PC-3 (cell line): ENCODE results near the gene MEGF6. TPM values are rescaled to one million over a fixed set of nuclear protein-coding genes. Genes with fewer than 3 reads are reported as not detected.

ENCODE experiments used
- ATAC-seq: fragments of 200-7000 bp; cut with Tn5 transposase; 2 replicates; pipeline ENCODE4 v1.9.1; 2020; ENCODE audit warnings: mild to moderate bottlenecking, moderate library complexity
- BruUV-seq: library from RNA; stranded (reverse); fragments of 400-500 nt; replicated peaks from 2 replicates; lab custom pipeline; 2021; lab: Mats Ljungman, UMichigan
- CTCF ChIA-PET: fragments of 300-600 bp; sonication (Branson Sonifier 250); formaldehyde crosslinking; loops from one replicate; lab custom pipeline; 2022; ENCODE audit warnings: antibody characterized with exemption; lab: Charles Lee
- POLR2A ChIA-PET: fragments of 300-600 bp; sonication (Branson Sonifier 250); formaldehyde crosslinking; loops from one replicate; lab custom pipeline; 2022; ENCODE audit warnings: antibody characterized with exemption; ENCODE audit not compliant: unreplicated experiment; lab: Charles Lee
- DNase-seq: peaks from one replicate; pipeline ENCODE4 v3.0.0-alpha.2; 2015
- H2AFZ ChIP-seq: fragments of 300-600 bp; sonication (generic); 2 replicates; pipeline ENCODE4 v1.6.0; 2016; ENCODE audit warnings: antibody characterized with exemption, low read length
- H3F3A ChIP-seq: fragments of 300-600 bp; sonication (generic); one replicate; pipeline ENCODE4 v1.6.0; 2017; ENCODE audit warnings: antibody characterized with exemption, low read length, control low read depth, mild to moderate bottlenecking; ENCODE audit not compliant: unreplicated experiment
- H3K27ac ChIP-seq: fragments of 300-600 bp; sonication (generic); 2 replicates; pipeline ENCODE4 v1.5.1; 2016; ENCODE audit warnings: mild to moderate bottlenecking, low read length
- H3K27me3 ChIP-seq: fragments of 300-600 bp; sonication (generic); 2 replicates; pipeline ENCODE4 v1.6.1; 2016; ENCODE audit warnings: low read length, mixed read lengths
- H3K36me3 ChIP-seq: fragments of 300-600 bp; sonication (generic); 2 replicates; pipeline ENCODE4 v1.6.1; 2016; ENCODE audit warnings: low read depth, mixed run types, low read length, mixed read lengths
- H3K4me1 ChIP-seq: fragments of 300-600 bp; sonication (generic); 2 replicates; pipeline ENCODE4 v1.5.1; 2016; ENCODE audit warnings: low read length; ENCODE audit not compliant: insufficient read depth
- H3K4me2 ChIP-seq: fragments of 300-600 bp; sonication (generic); 2 replicates; pipeline ENCODE4 v1.6.0; 2016; ENCODE audit warnings: low read length
- H3K4me3 ChIP-seq: fragments of 300-600 bp; sonication (generic); 2 replicates; pipeline ENCODE4 v1.5.1; 2016; ENCODE audit warnings: mild to moderate bottlenecking, low read length, mixed read lengths
- H3K79me2 ChIP-seq: fragments of 300-600 bp; sonication (generic); 2 replicates; pipeline ENCODE4 v1.6.1; 2017; ENCODE audit warnings: low read length, mixed read lengths
- H3K9ac ChIP-seq: fragments of 300-600 bp; sonication (generic); 2 replicates; pipeline ENCODE4 v1.6.0; 2016; ENCODE audit warnings: mild to moderate bottlenecking, low read length
- H3K9me2 ChIP-seq: fragments of 300-600 bp; sonication (generic); replicated peaks from 2 replicates; pipeline ENCODE4 v1.6.1; 2016; ENCODE audit warnings: mixed run types, low read length, mixed read lengths
- H3K9me3 ChIP-seq: fragments of 300-600 bp; sonication (generic); 2 replicates; pipeline ENCODE4 v1.6.1; 2016; ENCODE audit warnings: low read length, mixed read lengths
- H4K20me1 ChIP-seq: fragments of 300-600 bp; sonication (generic); 2 replicates; pipeline ENCODE4 v1.6.1; 2016; ENCODE audit warnings: low read length, mixed read lengths
- CTCF ChIP-seq: fragments of 300-600 bp; sonication (generic); conservative IDR thresholded peaks from 2 replicates; pipeline ENCODE4 v1.5.1; 2017; ENCODE audit warnings: antibody characterized with exemption, low read depth, mild to moderate bottlenecking, low read length
- EZH2 ChIP-seq: fragments of 300-600 bp; sonication (generic); IDR thresholded peaks from one replicate; pipeline ENCODE4 v1.6.1; 2017; ENCODE audit warnings: antibody characterized with exemption, mild to moderate bottlenecking, low read length; ENCODE audit not compliant: unreplicated experiment
- EZH2phosphoT487 ChIP-seq: fragments of 300-600 bp; sonication (generic); IDR thresholded peaks from 2 replicates; pipeline ENCODE4 v1.6.1; 2018; ENCODE audit warnings: mild to moderate bottlenecking, antibody characterized with exemption, low read length, borderline replicate concordance
- intact Hi-C: fragments of 100-400 bp; cut with micrococcal nuclease; formaldehyde crosslinking; loops from 2 replicates; pipeline ENCODE4 v1.9.0; 2023
- total RNA-seq: library from RNA; depleted of rRNA; stranded (reverse); fragments of >200 nt; gene quantifications from 2 replicates; pipeline ENCODE4 v1.2.3, GENCODE V29; 2014

The MEGF6 gene
- total RNA-seq, 1 experiment from 2014 or later, result 32.5 TPM

GRCh38 chr1:3652548-3653285, 41.4 kb upstream of the MEGF6 start:
- ChIA-PET POLR2A (no interaction called here), CTCF (no interaction called here)

GRCh38 chr1:3651930-3652547, 40.7 kb upstream of the MEGF6 start, which contains the start of gene TP73:
TSS of gene TP73 (plus strand) at chr1:3652516. CDS start at chr1:3682366, 29,850 bp downstream.
- Histone ChIP-seq H3K9ac (no peak within 1 kb of the TSS), H3K79me2 (peaks cover 18% of the 10 kb centered on the region), H3K9me2 (no peaks in the 10 kb centered on the region), H4K20me1 (no peaks in the 10 kb centered on the region), H3K27me3 (peaks cover 61% of the 10 kb centered on the region), H3K27ac (no peak within 1 kb of the TSS), H3K4me1 (peaks cover 12% of the 10 kb centered on the region), H3F3A (no peaks in the 10 kb centered on the region), H3K9me3 (no peaks in the 10 kb centered on the region), H2AFZ (peak within 1 kb of the TSS; percentile 37; the same call in 1 of the 2 replicates), H3K4me3 (peak within 1 kb of the TSS; percentile 51), H3K4me2 (peak within 1 kb of the TSS; percentile 58), H3K36me3 (peaks cover 4% of the 10 kb centered on the region; the same call in 1 of the 2 replicates)
- BruUV-seq, result no TSS peak
- CTCF ChIA-PET, result no interaction called here
- ATAC-seq, result no peak; the same call in 1 of the 2 replicates
- POLR2A ChIA-PET, result no interaction called here
- TF ChIP-seq EZH2phosphoT487 (no peak), EZH2 (no peak), CTCF (no peak)
- intact Hi-C loops, result no loop called here
- peak; percentile 23 for DNase-seq

More at GRCh38 chr1:3652548-3653285, 41.4 kb upstream of the MEGF6 start:
- Histone ChIP-seq H3K9ac (no peak overlapping the region), H3K9me2 (no peaks in the 10 kb centered on the region), H3K9me3 (no peaks in the 10 kb centered on the region), H3K4me2 (peak overlapping the region; percentile 58), H3K27ac (no peak overlapping the region), H3K4me3 (peak overlapping the region; percentile 51), H3K27me3 (peaks cover 67% of the 10 kb centered on the region), H2AFZ (peak overlapping the region; percentile 14; the same call in 1 of the 2 replicates), H3K79me2 (peaks cover 18% of the 10 kb centered on the region), H3K4me1 (peaks cover 12% of the 10 kb centered on the region), H3K36me3 (no peaks in the 10 kb centered on the region), H3F3A (no peaks in the 10 kb centered on the region), H4K20me1 (no peaks in the 10 kb centered on the region)
- ATAC-seq, result 0 out of 2 replicates have a peak, but pooled peaks have one; percentile 7
- no peak for TF ChIP-seq EZH2
- no peak for TF ChIP-seq CTCF
- no peak for TF ChIP-seq EZH2phosphoT487
- DNase-seq, result no peak
- no TSS peak for BruUV-seq
- intact Hi-C loops, result no loop called here
